T-helper 1 cell treated with Interleukin-12 subunit alpha and Interleukin-12 subunit beta and Interleukin-4 antibody, amounts not matched to agents 30 μg/mL and 1 μg/mL, for 36 hours (primary cell): ENCODE results near the gene SYT7.
"Not testable (repeated sequence)": the region's sequence is repeated elsewhere in the genome, so short reads cannot be mapped to it uniquely, and the experiment has no call there.

ENCODE experiments used
- H3K27ac Mint-ChIP-seq: one replicate; pipeline ENCODE4 v1.8.0; 2021; ENCODE audit warnings: mild to moderate bottlenecking, mixed read lengths
- H3K27me3 Mint-ChIP-seq: one replicate; pipeline ENCODE4 v1.8.0; 2021; ENCODE audit warnings: low read depth, mixed read lengths
- H3K36me3 Mint-ChIP-seq: one replicate; pipeline ENCODE4 v1.8.0; 2021; ENCODE audit warnings: low read depth, mixed read lengths
- H3K4me1 Mint-ChIP-seq: one replicate; pipeline ENCODE4 v1.8.0; 2021; ENCODE audit warnings: low read depth, mixed read lengths
- H3K4me3 Mint-ChIP-seq: one replicate; pipeline ENCODE4 v1.8.0; 2021; ENCODE audit warnings: mild to moderate bottlenecking, moderate library complexity, mixed read lengths
- H3K9me3 Mint-ChIP-seq: one replicate; pipeline ENCODE4 v1.8.0; 2021; ENCODE audit warnings: mixed read lengths

Gene SYT7

DNA sequence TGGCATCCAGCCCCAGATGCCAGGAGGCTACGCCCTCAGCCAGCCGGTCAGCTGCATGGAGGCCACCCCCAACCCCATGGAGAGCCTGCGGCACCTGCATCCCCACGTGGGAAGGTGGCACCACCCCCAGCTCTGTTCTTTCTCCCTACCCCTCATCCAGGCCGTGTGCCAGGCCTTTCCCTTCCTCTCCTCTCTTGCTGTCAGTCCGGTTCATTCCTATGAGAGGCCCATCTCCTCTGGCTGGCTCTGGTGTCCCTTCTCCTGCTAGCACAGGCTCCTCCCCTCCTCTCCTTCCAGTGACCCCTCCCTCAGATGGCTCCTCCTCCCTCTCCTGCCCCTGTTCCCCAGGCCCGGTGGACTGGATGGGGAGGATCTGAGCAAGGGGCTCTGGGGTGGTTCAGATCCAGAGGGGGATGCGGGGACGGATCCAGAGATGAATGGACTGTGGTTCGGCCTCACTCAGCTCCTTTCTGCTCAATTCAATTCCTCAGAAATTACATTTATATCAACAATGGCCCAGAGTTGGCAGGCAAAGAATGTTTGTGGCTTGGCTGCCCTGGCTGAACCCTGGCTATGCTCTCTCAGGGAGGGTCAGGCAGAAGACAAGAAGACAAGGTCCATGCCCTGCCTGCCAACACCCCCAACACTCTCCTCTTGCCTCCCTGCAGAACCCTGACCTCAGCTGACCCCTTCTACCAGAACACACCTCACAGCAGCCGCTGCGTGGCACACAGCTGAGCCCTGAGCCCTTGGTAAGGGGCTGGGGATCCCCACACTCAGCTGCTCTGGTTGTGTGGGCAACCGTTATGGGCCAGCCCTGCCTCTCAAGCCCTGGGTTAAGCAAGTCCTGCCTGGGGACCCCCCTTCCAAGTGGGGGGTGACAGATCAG lies 90.8 kb downstream of the SYT7 start:
- H3K27ac Mint-ChIP-seq = no peak overlapping the region
- H3K27me3 Mint-ChIP-seq = no peaks in the 10 kb centered on the region
- no peaks in the 10 kb centered on the region for H3K36me3 Mint-ChIP-seq
- no peaks in the 10 kb centered on the region for H3K9me3 Mint-ChIP-seq
- H3K4me1 Mint-ChIP-seq = no peaks in the 10 kb centered on the region
- no peak overlapping the region for H3K4me3 Mint-ChIP-seq

DNA sequence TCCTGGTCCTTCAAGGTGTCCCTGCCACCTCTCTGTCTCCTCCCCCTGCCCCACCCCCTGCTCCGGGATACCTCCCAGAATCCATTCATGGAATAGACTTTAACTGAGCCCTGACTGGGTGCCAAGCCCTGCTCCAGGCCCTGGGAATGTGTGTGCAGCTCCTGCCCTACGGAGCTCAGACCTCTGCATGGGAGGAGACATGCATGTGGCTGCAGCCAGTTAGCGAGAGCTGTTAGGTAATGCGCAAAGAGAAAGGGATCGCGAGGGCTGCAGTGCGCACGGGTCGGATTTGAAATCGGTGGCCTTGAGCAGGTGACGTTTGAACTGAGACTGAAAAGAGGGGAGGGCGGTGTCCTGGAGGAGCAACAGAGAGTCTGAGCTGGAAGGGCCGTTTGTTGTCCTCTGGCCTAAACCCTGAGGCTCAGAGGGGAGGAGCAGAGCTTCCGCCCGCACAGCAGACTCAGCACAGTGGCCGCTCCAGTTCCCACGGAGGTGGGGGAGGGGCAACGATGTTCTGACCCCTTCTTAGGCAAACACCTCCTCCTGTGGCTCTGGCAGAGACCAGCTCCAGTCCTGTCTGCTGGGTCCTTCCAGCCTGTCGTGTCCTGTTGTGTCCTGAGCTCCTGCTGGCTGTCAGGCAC lies 92.1 kb downstream of the SYT7 start:
- H3K4me1 Mint-ChIP-seq = no peaks in the 10 kb centered on the region
- no peaks in the 10 kb centered on the region for H3K36me3 Mint-ChIP-seq
- H3K27me3 Mint-ChIP-seq = no peaks in the 10 kb centered on the region
- H3K4me3 Mint-ChIP-seq = no peak overlapping the region
- H3K27ac Mint-ChIP-seq = no peak overlapping the region
- H3K9me3 Mint-ChIP-seq = no peaks in the 10 kb centered on the region

DNA sequence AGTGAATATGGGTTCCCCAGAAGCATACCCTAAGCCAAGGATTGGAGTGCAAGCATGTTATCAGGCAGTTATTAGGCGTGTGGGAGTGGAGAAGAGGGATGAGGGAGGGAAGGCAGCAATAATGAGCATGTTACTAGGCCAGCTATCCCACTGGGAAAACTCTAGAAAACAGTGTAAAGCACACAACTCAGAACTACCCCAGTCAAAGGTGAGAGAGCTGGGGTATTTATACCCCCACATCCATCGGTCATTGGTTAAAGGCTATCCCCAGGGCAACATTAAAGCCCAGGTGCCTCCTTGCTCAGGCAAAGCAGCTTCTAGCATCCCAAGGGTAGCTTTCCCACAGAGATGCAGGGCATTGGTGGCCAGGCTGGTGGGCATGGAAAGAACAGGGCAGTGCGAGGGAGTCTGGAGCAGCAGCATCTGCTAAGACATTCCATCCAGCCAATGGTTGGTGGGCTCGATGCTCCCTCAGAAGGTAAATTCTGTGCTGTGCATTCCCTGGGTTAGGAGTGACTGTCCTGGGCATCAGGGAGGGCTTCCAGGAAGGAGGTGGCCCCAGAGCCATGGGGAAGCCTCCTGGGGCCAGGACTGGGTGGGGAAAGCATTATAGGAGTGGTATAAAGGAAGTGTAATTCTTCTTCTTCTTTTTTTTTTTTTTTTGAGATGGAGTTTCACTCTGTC lies 93.4 kb downstream of the SYT7 start:
- no peak overlapping the region for H3K27ac Mint-ChIP-seq
- no peak overlapping the region for H3K4me3 Mint-ChIP-seq
- H3K36me3 Mint-ChIP-seq = no peaks in the 10 kb centered on the region
- H3K9me3 Mint-ChIP-seq = no peaks in the 10 kb centered on the region
- no peaks in the 10 kb centered on the region for H3K27me3 Mint-ChIP-seq
- H3K4me1 Mint-ChIP-seq = no peaks in the 10 kb centered on the region

DNA sequence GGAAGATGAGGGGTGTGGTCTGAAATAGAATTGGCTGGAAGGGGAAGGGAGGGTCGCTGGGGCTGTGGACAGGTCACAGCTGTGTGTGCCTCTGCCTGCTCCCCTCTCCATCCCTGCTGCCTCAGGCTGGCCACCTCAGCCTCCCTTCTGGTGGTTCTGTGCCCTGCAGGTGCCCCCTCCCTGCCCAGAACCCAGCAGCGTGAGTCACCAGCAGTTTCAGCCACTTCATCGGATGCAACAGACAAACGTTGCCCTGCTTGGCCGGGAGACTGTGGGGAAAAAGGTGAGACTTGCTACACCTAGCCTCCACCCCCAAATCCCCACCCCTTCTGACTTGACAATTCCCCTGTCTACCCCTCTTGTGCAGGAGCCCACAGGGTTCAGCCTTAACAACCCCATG lies 94.1 kb downstream of the SYT7 start:
- no peaks in the 10 kb centered on the region for H3K9me3 Mint-ChIP-seq
- no peaks in the 10 kb centered on the region for H3K4me1 Mint-ChIP-seq
- H3K27me3 Mint-ChIP-seq = no peaks in the 10 kb centered on the region
- H3K27ac Mint-ChIP-seq = no peak overlapping the region
- no peaks in the 10 kb centered on the region for H3K36me3 Mint-ChIP-seq
- no peak overlapping the region for H3K4me3 Mint-ChIP-seq

DNA sequence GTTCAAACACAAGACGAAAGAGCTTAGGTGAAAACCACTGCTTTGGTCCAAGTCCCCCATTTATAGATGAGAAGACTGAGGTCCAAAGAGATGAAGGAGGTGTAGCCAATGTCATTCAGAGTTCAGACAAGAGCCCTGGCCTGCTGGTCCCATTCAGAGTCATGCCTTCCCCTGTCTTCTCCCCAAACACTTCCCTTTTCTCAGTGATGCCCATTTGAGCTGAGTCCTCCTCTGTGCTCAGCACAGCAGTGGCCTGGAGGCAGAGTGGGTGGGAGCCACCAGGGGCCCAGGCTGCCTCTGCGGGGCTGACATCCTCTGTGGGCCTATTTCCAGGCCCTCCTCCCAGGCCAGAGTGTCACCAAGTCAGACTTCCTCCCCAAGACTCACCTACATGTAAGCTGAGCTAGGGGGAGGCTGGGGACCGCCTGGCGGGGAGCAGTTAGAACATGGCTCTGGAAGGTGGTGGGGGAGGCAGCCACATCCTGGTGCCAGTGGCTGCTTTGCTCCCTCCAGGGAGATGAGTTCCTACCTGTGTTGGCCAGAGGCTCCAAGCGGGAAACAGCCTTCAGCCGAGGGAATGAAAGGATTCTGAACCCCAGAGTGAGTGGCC lies 94.8 kb downstream of the SYT7 start:
- no peak overlapping the region for H3K4me3 Mint-ChIP-seq
- H3K27ac Mint-ChIP-seq = no peak overlapping the region
- H3K27me3 Mint-ChIP-seq = no peaks in the 10 kb centered on the region
- no peaks in the 10 kb centered on the region for H3K9me3 Mint-ChIP-seq
- no peaks in the 10 kb centered on the region for H3K4me1 Mint-ChIP-seq
- H3K36me3 Mint-ChIP-seq = no peaks in the 10 kb centered on the region

DNA sequence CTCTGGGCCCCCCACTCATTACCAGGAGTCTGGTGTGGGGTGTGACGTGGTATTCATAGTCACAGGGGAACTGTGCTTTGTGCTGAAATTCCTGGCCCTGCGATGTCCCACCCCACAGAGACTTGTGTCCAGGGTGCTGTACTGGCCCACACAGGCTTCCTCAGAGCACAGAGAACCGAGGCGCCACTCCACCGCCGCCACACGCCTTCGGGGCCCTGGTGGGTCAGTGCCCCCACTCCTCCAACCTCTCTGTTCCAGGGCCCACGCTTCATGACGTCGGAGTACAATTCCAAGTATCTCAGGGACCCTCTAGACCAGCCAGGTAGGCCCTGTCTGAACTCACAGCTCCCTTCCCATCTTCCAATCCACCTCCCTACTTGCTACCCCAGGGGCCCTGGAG lies 95.8 kb downstream of the SYT7 start:
- Mint-ChIP-seq H3K27me3 (no peaks in the 10 kb centered on the region), H3K4me3 (no peak overlapping the region), H3K9me3 (no peaks in the 10 kb centered on the region), H3K27ac (no peak overlapping the region), H3K4me1 (no peaks in the 10 kb centered on the region), H3K36me3 (no peaks in the 10 kb centered on the region)

DNA sequence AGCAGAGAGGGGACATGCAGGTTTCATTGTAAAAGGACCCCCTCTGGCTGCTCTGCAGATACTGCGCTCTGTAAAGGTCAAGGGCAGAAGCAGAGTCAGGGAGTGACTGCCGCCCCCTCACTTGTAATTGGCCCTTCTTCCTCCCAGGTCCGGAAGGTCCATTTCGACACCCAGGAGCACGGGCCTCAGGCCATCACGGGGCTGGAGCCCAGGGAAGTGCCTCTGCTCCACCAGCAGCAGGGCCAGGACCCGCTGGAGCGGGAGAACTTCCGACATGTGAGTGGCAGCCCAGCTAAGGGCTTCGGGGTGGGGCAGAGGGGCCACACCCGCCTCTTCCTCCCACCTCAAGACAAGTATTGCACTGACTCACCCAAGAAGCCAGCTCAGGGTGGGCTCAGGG lies 96.3 kb downstream of the SYT7 start:
- no peaks in the 10 kb centered on the region for H3K27me3 Mint-ChIP-seq
- H3K27ac Mint-ChIP-seq = no peak overlapping the region

DNA sequence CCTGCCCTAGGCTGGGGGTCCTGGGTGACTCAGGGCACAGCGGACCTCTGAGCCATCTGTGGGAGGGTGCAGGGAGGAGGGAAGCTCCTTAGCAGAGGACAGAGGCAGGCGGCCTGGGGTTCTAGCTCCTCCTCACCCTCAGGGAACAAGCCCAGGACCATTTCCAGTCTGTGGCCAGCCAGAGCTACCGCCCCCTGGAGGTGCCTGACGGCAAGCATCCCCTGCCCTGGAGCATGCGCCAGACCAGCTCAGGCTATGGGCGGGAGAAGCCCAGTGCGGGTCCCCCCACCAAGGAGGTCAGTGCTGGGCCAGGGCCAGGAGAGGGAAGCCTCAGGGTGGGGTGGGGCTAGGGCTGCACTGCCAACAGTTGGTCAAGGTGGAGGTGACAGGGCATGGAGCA lies 98.4 kb downstream of the SYT7 start:
- Mint-ChIP-seq H3K9me3 (no peaks in the 10 kb centered on the region), H3K27ac (no peak overlapping the region), H3K4me1 (peaks cover 4% of the 10 kb centered on the region)

More for the DNA sequence above, 96.3 kb downstream of the SYT7 start:
- Mint-ChIP-seq H3K4me1 (no peaks in the 10 kb centered on the region), H3K36me3 (no peaks in the 10 kb centered on the region), H3K9me3 (no peaks in the 10 kb centered on the region), H3K4me3 (no peak overlapping the region)

DNA sequence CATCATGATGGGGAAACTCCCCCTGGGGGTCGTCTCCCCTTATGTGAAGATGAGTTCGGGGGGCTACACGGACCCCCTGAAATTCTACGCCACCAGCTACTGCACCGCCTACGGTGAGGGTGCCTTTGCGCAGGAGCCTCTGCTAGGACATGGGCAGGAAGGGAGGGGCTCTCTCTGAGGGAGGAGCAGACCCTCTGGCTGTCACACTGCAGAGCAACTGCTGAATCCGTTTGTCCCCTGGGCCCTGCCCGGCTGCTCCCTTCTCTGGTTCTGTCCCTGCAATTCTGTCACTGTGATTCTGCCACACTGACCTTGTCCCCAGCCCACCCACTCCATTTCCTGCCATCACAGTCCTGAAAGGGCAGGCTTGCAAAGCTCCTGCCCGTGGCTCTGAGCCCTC lies 99.1 kb downstream of the SYT7 start:
- no peaks in the 10 kb centered on the region for H3K9me3 Mint-ChIP-seq
- H3K4me3 Mint-ChIP-seq = no peak overlapping the region
- no peaks in the 10 kb centered on the region for H3K27me3 Mint-ChIP-seq
- no peak overlapping the region for H3K27ac Mint-ChIP-seq
- no peaks in the 10 kb centered on the region for H3K36me3 Mint-ChIP-seq
- peaks cover 4% of the 10 kb centered on the region for H3K4me1 Mint-ChIP-seq

More for the DNA sequence above, 98.4 kb downstream of the SYT7 start:
- Mint-ChIP-seq H3K36me3 (no peaks in the 10 kb centered on the region), H3K4me3 (no peak overlapping the region), H3K27me3 (no peaks in the 10 kb centered on the region)

DNA sequence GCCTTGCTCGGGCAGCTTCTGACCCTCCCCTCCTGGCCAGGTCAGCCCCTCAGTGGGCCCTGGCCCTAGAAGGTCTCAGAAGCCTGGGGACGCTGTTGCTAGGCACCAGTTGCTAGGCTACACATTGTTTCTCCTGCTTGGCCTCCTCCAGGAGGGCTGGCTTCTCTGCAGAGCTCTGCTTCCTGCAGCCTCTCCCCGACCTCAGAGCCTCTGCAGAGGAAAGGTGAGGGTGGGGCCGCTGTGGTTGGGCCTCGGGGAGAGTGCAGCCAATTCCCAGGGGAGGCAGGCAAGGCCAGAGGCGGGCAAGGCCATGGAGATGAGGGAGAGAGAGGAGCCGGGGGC lies 99.9 kb downstream of the SYT7 start:
- H3K9me3 Mint-ChIP-seq = no peaks in the 10 kb centered on the region
- H3K27me3 Mint-ChIP-seq = no peaks in the 10 kb centered on the region
- peaks cover 4% of the 10 kb centered on the region for H3K4me1 Mint-ChIP-seq
- H3K36me3 Mint-ChIP-seq = no peaks in the 10 kb centered on the region
- H3K4me3 Mint-ChIP-seq = no peak overlapping the region
- no peak overlapping the region for H3K27ac Mint-ChIP-seq

DNA sequence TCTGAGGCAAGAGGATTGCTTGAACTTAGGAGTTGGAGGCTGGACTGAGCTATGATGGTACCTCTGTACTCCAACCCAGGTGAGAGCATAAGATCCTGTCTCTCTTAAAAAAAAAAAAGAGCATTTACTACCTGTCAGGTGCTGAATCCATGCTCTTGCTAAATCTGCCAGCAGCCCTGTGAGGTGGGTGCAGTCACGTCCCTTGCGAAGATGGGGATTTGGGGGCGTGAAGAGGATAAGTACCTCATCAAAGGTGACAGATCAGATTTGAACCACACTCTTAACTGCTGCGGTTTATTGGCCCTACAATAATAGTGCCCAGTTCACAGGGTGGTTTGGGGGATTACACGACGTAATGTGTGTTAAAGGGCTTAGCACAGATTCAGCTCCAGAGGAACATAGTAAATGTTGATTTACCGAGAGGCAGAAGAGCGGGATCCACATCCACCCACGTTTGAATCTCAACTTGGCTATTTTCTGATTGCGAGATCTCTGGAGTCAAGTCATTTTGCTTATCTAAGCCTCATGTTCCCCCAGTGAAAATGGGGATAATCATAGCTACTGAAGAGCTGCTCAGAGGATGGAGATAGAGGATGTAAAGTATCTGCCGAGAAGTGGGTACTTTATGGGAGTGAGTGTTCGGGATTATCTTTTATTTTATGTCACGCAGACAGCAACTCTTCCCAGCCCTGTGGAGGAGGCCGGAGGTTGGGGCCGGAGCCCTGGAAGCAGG lies 100.4 kb downstream of the SYT7 start:
- peaks cover 4% of the 10 kb centered on the region for H3K4me1 Mint-ChIP-seq
- no peak overlapping the region for H3K4me3 Mint-ChIP-seq
- H3K27ac Mint-ChIP-seq = no peak overlapping the region
- H3K36me3 Mint-ChIP-seq = no peaks in the 10 kb centered on the region
- no peaks in the 10 kb centered on the region for H3K9me3 Mint-ChIP-seq
- no peaks in the 10 kb centered on the region for H3K27me3 Mint-ChIP-seq

DNA sequence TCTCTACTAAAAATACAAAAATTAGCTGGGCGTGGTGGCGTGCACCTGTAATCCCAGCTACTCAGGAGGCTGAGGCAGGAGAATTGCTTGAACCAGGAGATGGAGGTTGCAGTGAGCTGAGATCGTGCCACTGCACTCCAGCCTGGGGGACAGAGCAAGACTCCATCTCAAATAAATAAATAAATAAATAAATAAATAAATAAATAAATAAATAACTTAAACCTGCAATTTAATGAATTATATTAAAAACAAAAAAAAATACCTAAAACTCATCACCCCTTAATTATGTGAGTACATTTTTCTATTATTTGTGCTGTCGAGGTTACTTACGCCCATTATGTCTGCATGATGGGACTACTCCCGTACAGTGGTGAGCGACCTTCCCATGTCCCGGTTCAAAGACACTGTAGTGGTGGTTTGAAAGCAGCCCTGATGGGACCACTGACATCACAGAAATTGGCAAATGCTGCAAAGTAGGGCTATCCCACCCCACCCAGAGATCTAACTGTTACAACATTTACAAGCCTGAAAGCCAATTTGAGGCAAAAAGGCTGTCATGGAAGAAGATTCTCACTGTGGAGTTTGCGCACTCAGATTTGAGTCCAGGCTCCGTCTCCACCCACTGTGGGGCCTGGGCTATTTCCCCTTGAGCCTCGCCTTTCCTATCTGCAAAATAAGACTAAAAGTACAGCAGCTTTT lies 101.4 kb downstream of the SYT7 start:
- H3K9me3 Mint-ChIP-seq, H3K27ac Mint-ChIP-seq, H3K27me3 Mint-ChIP-seq, H3K4me1 Mint-ChIP-seq, H3K36me3 Mint-ChIP-seq, H3K4me3 Mint-ChIP-seq: not testable (repeated sequence)

DNA sequence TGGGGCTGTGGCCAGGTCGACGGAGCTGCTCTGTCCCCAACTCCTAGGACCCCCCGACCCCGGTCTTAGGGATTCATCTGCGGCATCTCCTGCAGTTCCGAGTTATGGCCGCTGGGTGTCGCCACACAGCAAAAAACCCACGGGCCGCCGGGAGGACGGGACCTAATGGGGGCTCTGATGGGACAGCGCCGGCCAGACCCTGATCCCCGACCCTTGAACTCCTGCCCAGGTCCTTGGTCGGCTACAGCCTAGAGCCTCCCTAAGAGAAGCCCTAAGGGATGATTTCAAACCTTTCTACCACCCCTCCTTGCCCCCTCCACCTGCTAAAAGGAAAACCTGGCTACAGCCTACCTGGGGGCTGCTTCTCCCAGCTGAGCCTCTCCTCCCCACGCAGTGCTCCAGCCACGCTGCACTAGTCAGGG lies 103.1 kb downstream of the SYT7 start:
- Mint-ChIP-seq H3K27me3 (no peaks in the 10 kb centered on the region), H3K27ac (no peak overlapping the region), H3K4me3 (no peak overlapping the region), H3K9me3 (no peaks in the 10 kb centered on the region), H3K36me3 (peaks cover 3% of the 10 kb centered on the region), H3K4me1 (peaks cover 9% of the 10 kb centered on the region)

DNA sequence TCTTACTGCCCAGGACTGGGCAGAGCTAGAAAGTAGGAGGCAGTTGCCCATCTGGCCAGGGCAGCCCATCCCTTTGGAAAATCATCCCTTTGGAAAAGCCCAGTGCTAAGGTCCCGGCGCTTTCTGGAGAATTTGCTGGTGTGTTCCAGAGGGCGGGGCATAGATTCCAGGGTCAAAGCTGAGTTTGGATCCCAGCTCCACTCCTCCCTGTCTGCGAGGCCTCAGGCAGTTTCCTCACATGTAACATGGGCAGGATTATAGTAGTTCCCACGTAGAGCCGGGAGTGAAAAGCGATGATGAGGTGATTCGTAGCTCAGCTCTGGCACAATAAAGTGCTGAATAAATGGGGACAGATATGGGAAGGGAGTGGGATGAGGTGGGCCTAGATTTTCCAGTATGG lies 103.8 kb downstream of the SYT7 start:
- Mint-ChIP-seq H3K36me3 (peaks cover 3% of the 10 kb centered on the region), H3K9me3 (no peaks in the 10 kb centered on the region), H3K4me1 (peaks cover 9% of the 10 kb centered on the region), H3K27ac (no peak overlapping the region), H3K4me3 (no peak overlapping the region), H3K27me3 (no peaks in the 10 kb centered on the region)
